Prostate gland (tissue), 2 donors: ENCODE results near the gene FIBCD1. TPM values are rescaled to one million over a fixed set of nuclear protein-coding genes. Genes with fewer than 3 reads are reported as not detected.

Experiments used
- DNase-seq: peaks from one replicate; pipeline ENCODE4 v3.0.0-alpha.2; 2019; ENCODE audit warnings: low spot score
- H3K27ac ChIP-seq, 2 donors: fragments of 200-600 bp; sonication (generic); 2 replicates each; pipeline ENCODE4 v1.5.1; 2017 to 2019
- H3K27me3 ChIP-seq: fragments of 200-600 bp; sonication (generic); replicated peaks from 2 replicates; pipeline ENCODE4 v1.5.1; 2019; ENCODE audit not compliant: insufficient read depth
- H3K36me3 ChIP-seq, 2 donors: fragments of 200-600 bp; sonication (generic); 1 replicate in 1 of 2; 2 replicates in 1 of 2; pipeline versions ENCODE4 v1.5.1 to v1.8.1; 2017 to 2019
- H3K4me1 ChIP-seq: fragments of 200-600 bp; sonication (generic); replicated peaks from 2 replicates; pipeline ENCODE4 v1.5.1; 2019
- H3K4me3 ChIP-seq, 2 donors: fragments of 200-600 bp; sonication (generic); 2 replicates each; pipeline ENCODE4 v1.5.1; 2017 to 2019
- H3K9me3 ChIP-seq: fragments of 200-600 bp; sonication (generic); 2 replicates; pipeline ENCODE4 v1.5.1; 2017
- POLR2A ChIP-seq: fragments of 450-650 bp; IDR thresholded peaks from one replicate; pipeline ENCODE4 v1.6.1; 2016; ENCODE audit warnings: antibody characterized with exemption, mild to moderate bottlenecking
- POLR2AphosphoS5 ChIP-seq: sonication (generic); formaldehyde crosslinking; IDR thresholded peaks from one replicate; pipeline ENCODE4 v1.6.1; 2017; ENCODE audit warnings: antibody characterized with exemption
- WGBS: methylation state at CpG from one replicate; pipeline ENCODE4 v1.1.5; 2018; 5-methylcytosine and 5-hydroxymethylcytosine counted together
- intact Hi-C: fragments of 100-400 bp; cut with DNase I; formaldehyde crosslinking; loops from one replicate; pipeline ENCODE4 v1.14.2; 2022
- total RNA-seq, 2 donors: library from RNA; depleted of rRNA; stranded (reverse); fragments of >200 nt; gene quantifications; one replicate each; pipeline ENCODE4 v1.1.0, GENCODE V29; 2016
- TF ChIP-seq, protein P1 (sequence below), 4 experiments: fragments of 200-600 bp in 2 of 4; fragments of 450-650 bp in 2 of 4; sonication (generic) in 2 of 4; IDR thresholded peaks; 1 replicate in 3 of 4; 2 replicates in 1 of 4; pipeline ENCODE4 v1.5.1; 2016 to 2019; ENCODE audit warnings: antibody characterized with exemption in 4 of 4, mild to moderate bottlenecking in 2 of 4, moderate library complexity in 2 of 4

Gene FIBCD1
- total RNA-seq, 2 donors from 2014 or later, result 0.36 to 13.2 TPM

- no peak for TF ChIP-seq POLR2A
- TF ChIP-seq, protein P1, sequence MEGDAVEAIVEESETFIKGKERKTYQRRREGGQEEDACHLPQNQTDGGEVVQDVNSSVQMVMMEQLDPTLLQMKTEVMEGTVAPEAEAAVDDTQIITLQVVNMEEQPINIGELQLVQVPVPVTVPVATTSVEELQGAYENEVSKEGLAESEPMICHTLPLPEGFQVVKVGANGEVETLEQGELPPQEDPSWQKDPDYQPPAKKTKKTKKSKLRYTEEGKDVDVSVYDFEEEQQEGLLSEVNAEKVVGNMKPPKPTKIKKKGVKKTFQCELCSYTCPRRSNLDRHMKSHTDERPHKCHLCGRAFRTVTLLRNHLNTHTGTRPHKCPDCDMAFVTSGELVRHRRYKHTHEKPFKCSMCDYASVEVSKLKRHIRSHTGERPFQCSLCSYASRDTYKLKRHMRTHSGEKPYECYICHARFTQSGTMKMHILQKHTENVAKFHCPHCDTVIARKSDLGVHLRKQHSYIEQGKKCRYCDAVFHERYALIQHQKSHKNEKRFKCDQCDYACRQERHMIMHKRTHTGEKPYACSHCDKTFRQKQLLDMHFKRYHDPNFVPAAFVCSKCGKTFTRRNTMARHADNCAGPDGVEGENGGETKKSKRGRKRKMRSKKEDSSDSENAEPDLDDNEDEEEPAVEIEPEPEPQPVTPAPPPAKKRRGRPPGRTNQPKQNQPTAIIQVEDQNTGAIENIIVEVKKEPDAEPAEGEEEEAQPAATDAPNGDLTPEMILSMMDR (IDR thresholded peaks at IDR 0.05), result no peak
- TF ChIP-seq POLR2AphosphoS5, result no peak
- Histone ChIP-seq H3K36me3 (no peaks in the 10 kb centered on the region), H3K4me3 (no peak overlapping the region), H3K27ac (no peak overlapping the region), H3K27me3 (peaks cover 7% of the 10 kb centered on the region), H3K9me3 (no peaks in the 10 kb centered on the region), H3K4me1 (no peaks in the 10 kb centered on the region)
- no peak for DNase-seq
- intact Hi-C loops, result no loop called here
- WGBS, result 72% methylated on average over 12 of the region's 12 CpGs
Measured at GRCh38 chr9:130971294-130971849, 32.3 kb upstream of the FIBCD1 start.

- Histone ChIP-seq H3K4me1 (no peaks in the 10 kb centered on the region), H3K4me3 (no peak overlapping the region), H3K27me3 (peaks cover 7% of the 10 kb centered on the region), H3K9me3 (no peaks in the 10 kb centered on the region), H3K27ac (no peak overlapping the region), H3K36me3 (no peaks in the 10 kb centered on the region)
- no peak for DNase-seq
- WGBS, result 86% methylated on average over 3 of the region's 3 CpGs
- intact Hi-C loops, result no loop called here
- TF ChIP-seq POLR2A (no peak), POLR2AphosphoS5 (no peak)
- TF ChIP-seq, protein P1 (IDR thresholded peaks at IDR 0.05), result no peak
Measured at GRCh38 chr9:130970855-130971254, 31.8 kb upstream of the FIBCD1 start.

DNA sequence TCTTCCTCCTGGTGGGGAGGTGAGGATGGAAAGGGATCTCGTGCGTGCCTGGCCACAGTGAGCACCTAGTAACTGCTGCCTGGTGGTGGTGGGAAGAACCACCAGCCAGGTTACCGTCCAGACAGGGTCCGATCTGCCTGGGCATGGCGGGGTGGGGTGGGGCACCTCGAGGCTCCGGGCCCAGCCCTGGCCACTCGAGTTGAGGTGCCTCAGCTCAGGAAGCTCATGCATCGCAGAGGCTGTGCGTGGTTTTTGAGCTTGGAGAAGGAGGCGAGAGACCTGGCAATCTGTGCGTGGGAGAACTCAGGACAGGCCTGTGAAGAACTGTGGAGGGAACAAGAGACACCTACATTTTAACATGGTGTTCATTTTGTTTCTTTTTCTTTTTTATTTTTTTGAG, 31.0 kb upstream of the FIBCD1 start:
- DNase-seq, result no peak
- no peak for TF ChIP-seq POLR2AphosphoS5
- TF ChIP-seq, protein P1 (IDR thresholded peaks at IDR 0.05), result no peak
- no peak for TF ChIP-seq POLR2A
- Histone ChIP-seq H3K27ac (no peak overlapping the region), H3K36me3 (no peaks in the 10 kb centered on the region), H3K4me1 (no peaks in the 10 kb centered on the region), H3K4me3 (no peak overlapping the region), H3K9me3 (no peaks in the 10 kb centered on the region), H3K27me3 (peaks cover 7% of the 10 kb centered on the region)
- intact Hi-C loops, result no loop called here
- 77% methylated on average over 12 of the region's 12 CpGs for WGBS

DNA sequence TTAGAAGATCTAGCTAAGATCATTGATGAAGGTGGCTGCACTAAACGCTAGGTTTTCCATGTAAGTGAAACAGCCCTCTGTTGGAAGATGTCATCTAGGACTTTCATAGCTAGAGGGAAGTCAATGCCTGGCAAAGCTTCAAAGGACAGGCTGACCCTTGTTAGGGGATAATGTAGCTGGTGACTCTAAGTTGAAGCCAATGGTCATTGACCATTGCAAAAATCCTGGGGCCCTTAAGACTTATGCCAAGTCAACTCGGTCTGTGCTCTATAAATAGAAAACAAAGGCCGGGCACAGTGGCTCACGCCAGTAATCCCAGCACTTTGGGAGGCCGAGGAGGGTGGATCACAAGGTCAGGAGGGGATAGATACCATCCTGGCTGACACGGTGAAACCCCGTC, 26.6 kb upstream of the FIBCD1 start:
- WGBS, result 86% methylated on average over 7 of the region's 7 CpGs
- intact Hi-C loops, result no loop called here
- H3K4me3 ChIP-seq, result no peak overlapping the region

DNA sequence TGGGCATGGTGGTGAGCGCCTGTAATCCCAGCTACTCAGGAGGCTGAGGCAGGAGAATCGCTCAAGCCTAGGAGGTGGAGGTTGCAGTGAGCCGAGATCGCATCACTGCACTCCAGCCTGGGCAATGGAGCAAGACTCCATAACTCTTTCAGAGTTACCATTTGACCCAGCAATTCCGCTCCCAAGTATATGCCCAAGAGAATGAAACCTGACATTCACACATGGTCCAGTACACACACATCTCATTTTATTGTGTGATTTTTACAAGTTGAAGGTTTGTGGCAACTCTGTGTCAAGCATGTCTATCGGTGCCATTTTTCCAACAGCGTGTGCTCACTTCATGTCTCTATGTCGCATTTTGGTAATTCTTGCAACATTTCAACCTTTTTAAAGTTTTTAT, 24.9 kb upstream of the FIBCD1 start:
- Histone ChIP-seq H3K27me3 (no peaks in the 10 kb centered on the region), H3K9me3 (no peaks in the 10 kb centered on the region), H3K27ac (no peak overlapping the region), H3K36me3 (no peaks in the 10 kb centered on the region), H3K4me1 (no peaks in the 10 kb centered on the region), H3K4me3 (no peak overlapping the region)
- no peak for DNase-seq
- WGBS, result 99% methylated on average over 8 of the region's 8 CpGs
- TF ChIP-seq POLR2A (no peak), POLR2AphosphoS5 (no peak)
- TF ChIP-seq, protein P1 (IDR thresholded peaks at IDR 0.05), result no peak
- intact Hi-C loops, result no loop called here

More for the DNA sequence above, 26.6 kb upstream of the FIBCD1 start:
- Histone ChIP-seq H3K9me3 (no peaks in the 10 kb centered on the region), H3K4me1 (no peaks in the 10 kb centered on the region), H3K27me3 (no peaks in the 10 kb centered on the region), H3K27ac (no peak overlapping the region), H3K36me3 (no peaks in the 10 kb centered on the region)
- no peak for DNase-seq
- TF ChIP-seq POLR2AphosphoS5 (no peak), POLR2A (no peak)
- TF ChIP-seq, protein P1 (IDR thresholded peaks at IDR 0.05), result no peak
